ENCODE results near the gene STX1B. TPM values are rescaled to one million over a fixed set of nuclear protein-coding genes. Genes with fewer than 3 reads are reported as not detected.

The STX1B gene
- total and polyA plus RNA-seq, 2 of the 8 experiments (the other 6 are each of a cell fraction or from before 2014, with no cell fraction given) = 8.9 to 20.2 TPM

- TF ChIP-seq E2F6 (IDR thresholded peaks at IDR 0.05) (peak; percentile 88), BRCA1 (IDR thresholded peaks at IDR 0.05; ENCODE audit: low read depth, low read length) (peak; percentile 37; the same call in 1 of the 2 replicates), MAX (IDR thresholded peaks at IDR 0.05) (peak; percentile 97), USF2 (IDR thresholded peaks at IDR 0.05; ENCODE audit: low read length) (peak; percentile 99), RXRA (IDR thresholded peaks at IDR 0.05; ENCODE audit: insufficient read depth, low read depth, low read length) (no peak), CREB1 (IDR thresholded peaks at IDR 0.05) (peak; percentile 100), TAF7 (optimal IDR thresholded peaks at IDR 0.05; ENCODE audit: borderline replicate concordance, low read depth, low read length) (no peak), CHD1 (IDR thresholded peaks at IDR 0.05; ENCODE audit: low read depth, low read length) (no peak), EGR1 (IDR thresholded peaks at IDR 0.05; ENCODE audit: borderline replicate concordance, low read depth, low read length) (peak; percentile 83; the same call in 1 of the 2 replicates), SIN3A (conservative IDR thresholded peaks at IDR 0.05 in 1 of 2, IDR thresholded peaks at IDR 0.05 in 1 of 2; ENCODE audit: low read depth in 1 of 2, low read length in 2 of 2) (peak; percentile 63 to 96; a peak in 2 of 4 replicates), KDM4A (IDR thresholded peaks at IDR 0.05; ENCODE audit: low read depth, low read length, severe bottlenecking) (peak; percentile 84), ATF3 (IDR thresholded peaks at IDR 0.05; ENCODE audit: insufficient read depth, low read depth, low read length) (peak; percentile 92)
Measured at GRCh38 chr16:31032736-31033708, 22.6 kb upstream of the STX1B start, which contains the start of gene STX4 (continued).
